OCI-LY7 (cell line): ENCODE data around the gene DLGAP5. TPM values are rescaled to one million over a fixed set of nuclear protein-coding genes. Genes with fewer than 3 reads are reported as not detected.

Experiments used
- BruUV-seq: library from RNA; stranded (reverse); fragments of 400-500 nt; replicated peaks from 2 replicates; lab custom pipeline; 2021; lab: Mats Ljungman, UMichigan
- CTCF ChIA-PET: fragments of 300-600 bp; sonication (Branson Sonifier 250); formaldehyde crosslinking; loops from one replicate; lab custom pipeline; 2022; ENCODE audit warnings: antibody characterized with exemption; ENCODE audit not compliant: unreplicated experiment; lab: Charles Lee
- POLR2A ChIA-PET: fragments of 300-600 bp; sonication (Branson Sonifier 250); formaldehyde crosslinking; loops from one replicate; lab custom pipeline; 2022; ENCODE audit warnings: antibody characterized with exemption; lab: Charles Lee
- DNase-seq: peaks from one replicate; pipeline ENCODE4 v3.0.0-alpha.2; 2015; ENCODE audit warnings: low spot score
- H2AFZ ChIP-seq: fragments of 200-600 bp; sonication (generic), shearing (Covaris generic); 2 replicates; pipeline ENCODE4 v1.6.1; 2014; ENCODE audit warnings: mild to moderate bottlenecking, antibody characterized with exemption, low read length, moderate library complexity
- H3K27ac ChIP-seq: fragments of 200-600 bp; sonication (generic); 2 replicates; pipeline ENCODE4 v1.5.1; 2014; ENCODE audit warnings: mixed run types, low read depth, mild to moderate bottlenecking, moderate library complexity, low read length, inconsistent platforms; ENCODE audit not compliant: poor library complexity, severe bottlenecking
- H3K36me3 ChIP-seq: fragments of 200-600 bp; sonication (generic); 2 replicates; pipeline ENCODE4 v1.6.1; 2014; ENCODE audit warnings: mild to moderate bottlenecking, antibody characterized with exemption, low read length, moderate library complexity, mixed read lengths; ENCODE audit not compliant: insufficient read depth
- H3K4me1 ChIP-seq: fragments of 200-600 bp; sonication (generic); 2 replicates; pipeline ENCODE4 v1.5.1; 2014; ENCODE audit warnings: mild to moderate bottlenecking, low read length; ENCODE audit not compliant: insufficient read depth, poor library complexity, severe bottlenecking
- H3K4me2 ChIP-seq: fragments of 200-600 bp; sonication (generic); 2 replicates; pipeline ENCODE4 v1.6.1; 2014; ENCODE audit warnings: mild to moderate bottlenecking, low read length
- H3K4me3 ChIP-seq: fragments of 200-600 bp; sonication (generic); 2 replicates; pipeline ENCODE4 v1.5.1; 2014; ENCODE audit warnings: mild to moderate bottlenecking, low read depth, low read length; ENCODE audit not compliant: poor library complexity, severe bottlenecking
- H3K79me2 ChIP-seq: fragments of 200-600 bp; sonication (generic); 2 replicates; pipeline ENCODE4 v1.6.1; 2016; ENCODE audit warnings: low read depth, mild to moderate bottlenecking, low read length, moderate library complexity, mixed read lengths; ENCODE audit not compliant: insufficient read depth
- H3K9me2 ChIP-seq: fragments of 200-600 bp; sonication (generic); 2 replicates; pipeline ENCODE4 v1.6.1; 2016; ENCODE audit warnings: mild to moderate bottlenecking, low read length, mixed read lengths; ENCODE audit not compliant: insufficient read depth
- H3K9me3 ChIP-seq: fragments of 200-600 bp; sonication (generic); 2 replicates; pipeline ENCODE4 v1.6.1; 2014; ENCODE audit warnings: mild to moderate bottlenecking, mixed run types, low read length, mixed read lengths
- H4K20me1 ChIP-seq: fragments of 200-600 bp; sonication (generic); 2 replicates; pipeline ENCODE4 v1.6.1; 2014; ENCODE audit warnings: mild to moderate bottlenecking, antibody characterized with exemption, low read length, moderate library complexity, mixed read lengths; ENCODE audit not compliant: insufficient read depth
- CTCF ChIP-seq: fragments of 200-600 bp; sonication (generic); conservative IDR thresholded peaks from 2 replicates; pipeline ENCODE4 v1.5.1; 2014; ENCODE audit warnings: mild to moderate bottlenecking, antibody characterized with exemption, low read length, moderate library complexity, mixed read lengths
- EZH2phosphoT487 ChIP-seq: fragments of 200-600 bp; sonication (generic); IDR thresholded peaks from 2 replicates; pipeline ENCODE4 v1.6.1; 2018; ENCODE audit warnings: low read depth, borderline replicate concordance, mild to moderate bottlenecking, mixed run types, antibody characterized with exemption, low read length, moderate library complexity, mixed read lengths
- intact Hi-C: fragments of 100-400 bp; cut with micrococcal nuclease; formaldehyde crosslinking; loops from one replicate; pipeline ENCODE4 v1.10.0; 2022; ENCODE audit not compliant: unreplicated experiment
- total RNA-seq, 2 experiments: library from RNA; depleted of rRNA in 1 of 2; stranded (reverse); fragments of >200 nt in 1 of 2; shearing (Covaris generic) in 1 of 2; gene quantifications; 2 replicates each; pipeline ENCODE4 v1.2.3, GENCODE V29; 2014 to 2022

DLGAP5 gene
- total RNA-seq, 2 experiments from 2014 or later: 57.6 to 92.2 TPM

GRCh38 chr14:55131370-55132137 is 59.8 kb downstream of the DLGAP5 start:
- Histone ChIP-seq H2AFZ (no peak overlapping the region), H3K36me3 (peaks cover 12% of the 10 kb centered on the region), H3K4me3 (no peak overlapping the region), H3K9me2 (no peaks in the 10 kb centered on the region), H3K79me2 (no peaks in the 10 kb centered on the region), H4K20me1 (no peaks in the 10 kb centered on the region), H3K27ac (no peak overlapping the region), H3K4me2 (no peak overlapping the region), H3K9me3 (no peaks in the 10 kb centered on the region), H3K4me1 (no peaks in the 10 kb centered on the region)
- TF ChIP-seq EZH2phosphoT487 (no peak), CTCF (no peak)
- ChIA-PET CTCF (interaction anchor here (1.0 kb wide), 1 partner anchor 29 kb away, joined by 3 read pairs; no protein-coding TSS in a partner anchor), POLR2A (interaction anchor here (0.9 to 1.1 kb wide), 2 partner anchors 8 to 23 kb away, joined by 4 read pairs; no protein-coding TSS in a partner anchor)
- BruUV-seq: no TSS peak
- DNase-seq: peak; percentile 19
- intact Hi-C loops: loop anchor here (5.0 kb wide), 1 partner anchor 44 kb away; no protein-coding TSS in a partner anchor

GRCh38 chr14:55130196-55130550 is 61.2 kb downstream of the DLGAP5 start:
- TF ChIP-seq EZH2phosphoT487 (no peak; the same call in 1 of the 2 replicates), CTCF (no peak)
- no peaks in the 10 kb centered on the region for H3K79me2 ChIP-seq
- H3K9me2 ChIP-seq: no peaks in the 10 kb centered on the region
- intact Hi-C loops: loop anchor here (5.0 kb wide), 1 partner anchor 43 kb away; no protein-coding TSS in a partner anchor
- BruUV-seq: no TSS peak
- ChIA-PET CTCF (no interaction called here), POLR2A (interaction anchor here (0.7 kb wide), 1 partner anchor 38 kb away, joined by 4 read pairs; no protein-coding TSS in a partner anchor)
- no peak overlapping the region for H3K27ac ChIP-seq
- no peaks in the 10 kb centered on the region for H3K4me1 ChIP-seq
- no peaks in the 10 kb centered on the region for H3K9me3 ChIP-seq
- no peak overlapping the region for H2AFZ ChIP-seq
- H3K4me2 ChIP-seq: no peak overlapping the region
- DNase-seq: no peak
- H4K20me1 ChIP-seq: no peaks in the 10 kb centered on the region
- H3K36me3 ChIP-seq: peaks cover 12% of the 10 kb centered on the region
- H3K4me3 ChIP-seq: no peak overlapping the region
